NCI-H1436 treated with DMSO at 0.1 percent for 48 hours (cell line): ENCODE measurements around the gene SEMA5B.

Source experiments
- DNase-seq: peaks from one replicate; lab custom pipeline; 2025; lab: John Stamatoyannopoulos, UW

Gene SEMA5B

GRCh38 chr3:122969585-122970469 lies 57.7 kb downstream of the SEMA5B start:
- no peak for DNase-seq

- no peak for DNase-seq
These were observed 59.8 kb downstream of the SEMA5B start for GRCh38 chr3:122967765-122968164.

DNA sequence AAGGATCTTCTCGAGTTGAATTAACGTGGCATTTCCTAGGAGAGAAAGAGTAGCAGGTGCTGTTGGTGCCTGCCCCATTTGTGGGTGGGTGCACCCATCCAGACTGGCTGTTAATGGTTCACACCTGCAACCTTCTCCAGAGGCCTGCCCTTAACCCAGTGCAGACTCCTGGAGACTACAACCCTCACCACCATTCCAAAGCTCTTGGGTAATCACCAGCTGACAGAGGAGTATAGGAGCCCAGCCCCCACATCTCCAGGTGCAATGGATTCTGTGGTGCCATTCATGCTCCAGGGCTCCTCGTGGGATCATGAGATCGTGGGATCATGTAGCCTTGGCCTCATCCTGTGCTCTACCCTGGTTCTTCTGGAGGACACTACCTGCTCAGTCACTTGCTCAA lies 60.2 kb downstream of the SEMA5B start:
- no peak for DNase-seq

GRCh38 chr3:122966045-122966444 lies 61.5 kb downstream of the SEMA5B start:
- no peak for DNase-seq

DNA sequence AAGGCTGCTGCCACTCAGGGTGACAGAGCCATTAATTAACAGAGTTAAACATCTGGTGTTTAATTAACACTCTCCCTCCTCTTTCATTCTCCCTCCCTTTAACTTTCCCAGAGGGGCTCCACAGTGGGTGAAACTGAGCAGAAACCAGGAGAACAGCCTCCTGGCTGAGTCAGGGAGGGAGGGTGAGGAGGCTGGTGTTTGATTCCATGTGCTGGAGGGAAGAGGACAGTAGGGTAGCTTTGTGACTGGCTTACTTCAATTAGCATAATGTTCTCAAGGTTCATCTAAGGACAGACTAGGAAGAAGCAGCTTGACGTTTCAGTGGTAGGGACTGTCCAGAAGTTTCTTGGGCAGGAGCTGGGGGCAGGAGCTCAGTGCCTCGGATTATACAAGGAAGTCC lies 62.8 kb downstream of the SEMA5B start:
- DNase-seq, result no peak

GRCh38 chr3:122962149-122962548 lies 65.4 kb downstream of the SEMA5B start:
- no peak for DNase-seq

GRCh38 chr3:122961146-122961545 lies 66.4 kb downstream of the SEMA5B start:
- DNase-seq, result no peak

DNA sequence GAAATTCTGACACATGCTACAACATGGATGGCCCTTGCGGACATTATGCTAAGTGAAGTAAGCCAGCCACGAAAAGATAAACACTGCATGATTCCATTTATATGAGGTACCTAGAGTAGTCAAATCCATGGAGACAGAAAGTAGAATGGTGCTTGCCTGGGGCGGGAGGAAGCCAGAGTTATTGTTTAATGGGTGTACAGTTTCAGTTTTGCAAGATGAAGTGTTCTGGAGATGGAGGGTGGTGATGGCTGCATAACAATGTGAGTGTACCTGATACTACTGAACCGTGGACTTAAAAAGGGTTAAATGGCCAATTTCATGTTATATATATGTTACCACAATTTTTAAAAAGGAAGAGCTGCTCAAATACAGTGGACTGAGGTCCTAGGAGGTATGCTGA lies 66.9 kb downstream of the SEMA5B start:
- no peak for DNase-seq

DNA sequence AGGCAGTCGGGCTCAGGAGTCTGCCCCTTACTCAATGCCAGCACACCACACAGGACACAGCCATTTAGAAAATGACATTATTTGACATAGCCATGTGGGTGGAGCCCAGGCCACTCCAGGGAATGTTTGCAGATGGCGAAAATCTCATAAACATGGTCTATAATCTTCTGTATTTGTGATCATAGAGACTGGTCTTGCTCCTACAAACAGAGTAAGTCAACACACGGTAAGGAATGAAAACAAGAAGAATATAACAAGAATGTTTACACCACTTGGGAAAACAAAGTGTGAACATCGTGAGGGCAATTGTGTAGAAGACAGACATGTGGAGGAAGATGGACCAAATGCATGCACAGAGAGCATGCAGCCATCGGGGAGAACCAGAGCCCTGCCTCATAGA lies 68.2 kb downstream of the SEMA5B start:
- no peak for DNase-seq

DNA sequence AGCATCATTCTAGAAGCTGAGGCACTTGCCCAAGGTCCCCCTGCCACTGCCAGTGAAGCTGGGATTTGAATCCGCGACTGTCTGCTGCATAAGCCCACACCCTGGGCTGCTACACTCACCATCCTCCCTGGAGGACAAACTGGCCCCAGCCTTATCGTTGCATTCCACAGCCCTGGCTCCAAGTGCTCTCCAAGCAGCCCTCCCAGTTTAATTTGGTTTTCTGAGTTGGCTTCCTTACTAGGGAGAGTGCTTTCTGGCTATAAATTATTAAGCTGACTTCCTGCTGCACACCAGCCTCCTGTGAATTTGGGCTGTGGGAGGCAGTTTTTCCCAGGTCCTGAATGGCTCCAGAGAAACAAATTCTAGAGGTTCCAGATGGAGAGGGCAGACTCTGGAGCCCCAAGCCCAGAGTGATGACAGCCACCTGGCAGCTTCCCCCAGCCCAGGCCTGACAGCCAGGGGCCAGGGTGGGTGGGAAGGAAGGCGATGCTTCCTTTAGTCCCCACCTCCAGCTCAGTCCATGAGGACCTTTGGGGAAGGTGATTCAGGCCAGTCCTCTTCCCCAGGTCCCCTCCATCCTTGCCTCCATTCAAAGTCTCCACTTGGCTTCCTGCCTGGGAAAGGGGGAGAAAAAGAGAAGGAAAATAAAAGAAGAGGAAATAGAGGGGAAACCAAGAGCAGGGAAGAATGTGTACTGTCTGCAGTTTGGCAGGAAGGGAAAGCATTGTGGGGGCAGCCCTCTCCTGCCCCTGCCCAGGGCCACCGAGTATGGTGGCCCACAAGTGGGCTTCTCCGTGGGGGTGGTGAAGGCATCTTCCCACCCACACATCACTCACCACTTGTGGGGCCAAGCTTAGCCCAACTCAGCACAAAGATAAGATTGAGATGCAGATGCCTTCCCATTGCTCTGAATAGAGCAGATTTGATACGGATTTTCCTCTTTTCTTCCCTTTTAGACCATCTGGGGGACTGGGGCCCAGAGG lies 69.6 kb downstream of the SEMA5B start:
- DNase-seq, result no peak

GRCh38 chr3:122956693-122957455 lies 70.7 kb downstream of the SEMA5B start:
- DNase-seq, result no peak

DNA sequence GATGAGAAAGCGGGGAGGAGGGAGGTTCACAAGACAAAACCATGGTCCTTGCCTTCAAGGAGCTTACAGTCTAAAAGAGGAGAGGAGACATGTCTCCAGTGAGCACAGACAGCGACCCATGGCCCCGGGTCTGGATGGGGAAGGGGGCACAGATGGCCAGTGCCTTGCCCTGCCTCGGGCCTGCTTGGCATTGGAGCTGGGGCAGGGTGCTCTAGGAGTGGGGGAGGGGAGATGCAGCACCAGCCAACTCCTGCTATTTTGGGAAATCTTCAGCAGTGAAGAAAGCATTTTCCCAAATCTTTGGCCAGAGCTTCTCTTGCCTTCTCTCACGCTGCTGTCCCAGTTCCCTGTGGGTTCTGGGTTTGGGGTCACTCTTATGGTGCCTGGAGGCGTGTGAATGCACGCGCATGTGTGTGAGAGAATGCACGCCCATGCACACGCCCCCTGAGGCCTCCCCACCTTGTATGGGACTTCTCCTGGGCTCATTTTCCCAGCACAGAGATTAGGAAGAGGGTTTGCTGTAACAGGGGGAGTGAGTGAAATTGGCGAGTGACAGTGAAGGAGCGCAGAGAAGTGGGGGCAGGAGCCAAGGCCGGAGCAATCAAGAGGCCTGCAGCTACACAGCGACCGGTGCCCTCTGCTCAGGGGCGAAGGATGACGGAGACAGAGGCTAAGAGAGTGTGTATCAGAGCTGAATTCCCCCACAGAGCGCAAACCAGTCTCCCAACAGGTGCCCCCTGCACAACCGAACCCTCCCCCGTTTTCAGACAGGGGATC lies 71.5 kb downstream of the SEMA5B start:
- no peak for DNase-seq

DNA sequence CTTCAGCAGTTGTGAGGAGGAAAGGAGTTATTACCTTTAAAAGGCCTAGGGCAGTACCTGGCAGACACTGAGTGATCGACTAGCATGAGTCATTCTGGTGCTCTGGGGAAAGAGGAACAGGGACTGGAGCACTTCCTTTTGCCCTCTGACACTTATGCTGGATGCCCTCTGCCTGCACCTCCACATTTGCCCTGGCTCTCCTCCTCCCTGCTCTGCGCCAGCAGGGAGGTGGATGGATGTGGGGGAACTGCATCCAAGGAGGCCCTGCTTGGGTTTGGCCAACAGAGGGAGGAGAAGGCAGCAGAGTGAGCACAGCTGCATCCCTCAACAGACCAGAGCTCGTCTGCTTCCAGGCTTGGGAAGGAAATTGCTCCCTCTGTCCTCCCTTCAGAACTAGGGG lies 75.0 kb downstream of the SEMA5B start:
- no peak for DNase-seq

DNA sequence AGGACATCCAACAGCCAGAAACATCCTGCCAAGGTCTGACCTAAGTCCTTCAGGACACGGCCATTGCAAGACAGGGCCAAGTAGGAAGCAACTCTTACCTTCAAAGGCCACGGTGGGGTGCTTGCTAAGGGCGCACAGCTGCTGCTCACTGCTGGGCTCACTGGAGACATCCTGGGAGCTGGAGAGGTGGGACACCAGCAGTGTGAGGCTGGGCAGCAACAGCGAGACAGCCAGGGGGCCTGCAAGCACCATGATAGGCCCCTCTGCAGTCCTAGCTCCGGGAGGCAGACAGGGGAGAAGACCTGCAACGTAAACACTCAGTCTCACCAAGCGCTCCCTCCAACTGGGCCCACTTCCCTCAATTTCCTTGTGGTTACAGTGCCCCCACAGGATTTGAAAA lies 79.2 kb downstream of the SEMA5B start:
- no peak for DNase-seq

- no peak for DNase-seq
These were observed 79.8 kb downstream of the SEMA5B start for GRCh38 chr3:122947738-122948137.

DNA sequence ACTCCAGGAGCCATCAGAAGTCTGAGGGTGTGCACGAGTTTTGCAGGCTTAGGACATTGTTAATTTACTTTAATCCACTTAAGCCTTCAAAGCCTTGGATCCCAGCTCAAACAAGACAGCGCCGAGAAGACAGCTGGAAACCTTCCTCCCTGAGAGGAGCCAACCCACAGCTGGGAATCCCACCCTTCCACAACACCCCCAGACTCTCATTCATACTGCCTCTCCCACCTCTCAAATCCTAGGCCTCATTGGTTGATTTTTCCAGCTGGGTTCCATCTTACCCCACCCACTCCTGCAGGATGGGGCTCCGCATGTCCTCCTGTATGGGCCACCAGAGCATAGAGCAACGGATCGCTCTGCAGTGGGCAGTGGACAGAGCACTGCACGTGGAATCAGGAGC lies 80.4 kb downstream of the SEMA5B start:
- DNase-seq, result no peak

DNA sequence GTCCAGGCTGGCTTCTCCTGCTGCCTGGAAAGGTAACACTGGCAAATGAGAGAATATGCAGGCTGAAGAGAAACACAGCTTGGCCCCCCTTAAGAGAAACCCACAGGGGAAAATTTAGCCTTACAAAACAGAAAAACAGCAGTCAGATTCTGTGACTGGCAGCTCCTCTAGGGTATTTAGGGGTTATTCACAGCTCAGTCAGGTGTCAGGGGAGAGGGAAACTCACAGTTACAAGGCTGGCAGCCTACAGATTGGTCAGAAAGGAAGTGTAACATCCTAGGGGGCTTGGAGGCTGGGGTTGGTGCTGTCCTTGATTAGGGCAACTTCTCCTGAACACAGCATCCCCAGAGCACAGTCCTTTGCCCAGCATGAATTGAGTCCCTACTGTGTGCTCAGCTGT lies 81.4 kb downstream of the SEMA5B start:
- DNase-seq, result no peak

GRCh38 chr3:122945230-122945629 lies 82.3 kb downstream of the SEMA5B start:
- no peak for DNase-seq

DNA sequence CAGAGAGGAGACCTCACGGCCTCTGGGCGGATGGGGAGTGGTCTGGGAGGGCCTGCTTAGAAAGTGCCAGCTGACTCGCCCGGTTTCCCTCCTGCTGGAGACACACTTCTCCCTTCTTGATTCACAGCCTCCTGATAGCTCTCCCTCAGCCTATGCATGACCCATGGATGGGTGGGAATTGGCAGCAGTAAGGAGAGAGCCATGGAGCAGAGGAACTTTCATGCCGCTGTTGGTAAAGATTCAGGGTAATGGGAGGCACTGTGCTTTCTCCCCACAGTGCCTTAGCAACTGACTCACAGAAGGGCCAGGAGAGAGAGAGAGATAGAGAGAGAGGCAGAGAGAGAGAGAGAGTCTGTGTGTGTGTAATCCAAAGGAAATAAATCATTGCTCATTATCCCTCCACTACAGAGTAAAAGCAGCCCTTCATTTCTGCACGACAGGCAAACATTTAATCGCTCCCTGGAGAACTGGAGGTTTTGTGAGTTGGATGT lies 82.8 kb downstream of the SEMA5B start:
- peak; percentile 44 for DNase-seq

DNA sequence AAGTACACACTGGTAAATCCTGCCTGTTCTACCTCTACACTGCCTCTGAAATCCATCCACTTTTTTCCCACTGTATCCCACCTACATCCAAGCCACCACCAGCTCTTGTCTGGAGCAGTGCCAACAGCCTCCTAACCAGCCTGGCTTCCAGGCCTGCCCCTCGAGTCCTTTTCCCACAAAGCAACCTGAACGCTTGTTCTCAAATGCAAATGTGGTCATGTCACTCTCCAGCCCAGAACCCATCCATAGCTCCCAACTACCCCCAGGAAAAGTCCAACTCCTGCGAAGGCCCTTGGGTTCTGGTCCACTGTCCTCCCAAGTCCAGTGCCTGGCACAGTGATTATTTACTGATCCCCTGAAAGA lies 83.8 kb downstream of the SEMA5B start:
- no peak for DNase-seq
